Parathyroid adenoma (tissue), 2 donors: ENCODE measurements around the gene MAP4K5.

Source experiments
- H2AFZ ChIP-seq: fragments of 300-600 bp; sonication (generic); one replicate; pipeline ENCODE4 v1.7.0; 2017; ENCODE audit warnings: antibody characterized with exemption, mild to moderate bottlenecking
- H3K27ac ChIP-seq: fragments of 300-600 bp; sonication (generic); one replicate; pipeline ENCODE4 v1.7.0; 2017
- H3K27me3 ChIP-seq: fragments of 300-600 bp; sonication (generic); one replicate; pipeline ENCODE4 v1.7.0; 2017; ENCODE audit warnings: low read length; ENCODE audit not compliant: control insufficient read depth, insufficient read depth
- H3K36me3 ChIP-seq: fragments of 300-600 bp; sonication (generic); one replicate; pipeline ENCODE4 v1.7.0; 2017; ENCODE audit warnings: low read length; ENCODE audit not compliant: control insufficient read depth, insufficient read depth
- H3K4me1 ChIP-seq: fragments of 300-600 bp; sonication (generic); one replicate; pipeline ENCODE4 v1.7.0; 2017; ENCODE audit warnings: control low read depth
- H3K4me2 ChIP-seq: fragments of 300-600 bp; sonication (generic); one replicate; pipeline ENCODE4 v1.7.0; 2017; ENCODE audit warnings: low read length
- H3K4me3 ChIP-seq: fragments of 300-600 bp; sonication (generic); one replicate; pipeline ENCODE4 v1.7.0; 2017; ENCODE audit warnings: low read depth, low read length
- H3K79me2 ChIP-seq: fragments of 300-600 bp; sonication (generic); one replicate; pipeline ENCODE4 v1.7.0; 2017; ENCODE audit warnings: control low read depth
- H3K9ac ChIP-seq: fragments of 300-600 bp; sonication (generic); one replicate; pipeline ENCODE4 v1.7.0; 2017; ENCODE audit warnings: mild to moderate bottlenecking
- H3K9me3 ChIP-seq: fragments of 300-600 bp; sonication (generic); one replicate; pipeline ENCODE4 v1.7.0; 2017; ENCODE audit warnings: low read length; ENCODE audit not compliant: control insufficient read depth
- TF ChIP-seq, protein P1 (sequence below): fragments of 300-600 bp; sonication (generic); IDR thresholded peaks from one replicate; pipeline ENCODE4 v1.7.0; 2017; ENCODE audit warnings: antibody characterized with exemption, mild to moderate bottlenecking
- donor health status: primary hyperparathyroidism.

The MAP4K5 gene

DNA sequence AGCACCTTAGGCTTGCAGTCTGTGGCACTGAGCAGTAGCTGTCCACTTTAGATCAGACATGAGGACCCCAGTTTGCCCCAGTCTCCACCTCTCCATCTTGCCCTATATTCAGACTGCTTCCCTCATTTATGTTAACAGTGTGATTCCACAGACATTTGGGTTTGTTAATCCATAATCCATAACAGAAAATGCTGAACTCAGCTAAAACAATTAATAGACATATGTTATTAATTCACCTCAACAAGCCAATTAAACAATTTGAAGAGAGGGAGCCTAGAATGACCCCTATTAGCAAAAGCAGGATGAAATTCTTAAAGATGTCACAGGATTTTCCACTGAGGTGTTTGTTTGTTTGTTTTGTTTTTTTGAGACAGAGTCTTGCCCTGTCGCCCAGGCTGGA, 144.8 kb downstream of the MAP4K5 start:
- TF ChIP-seq, protein P1, sequence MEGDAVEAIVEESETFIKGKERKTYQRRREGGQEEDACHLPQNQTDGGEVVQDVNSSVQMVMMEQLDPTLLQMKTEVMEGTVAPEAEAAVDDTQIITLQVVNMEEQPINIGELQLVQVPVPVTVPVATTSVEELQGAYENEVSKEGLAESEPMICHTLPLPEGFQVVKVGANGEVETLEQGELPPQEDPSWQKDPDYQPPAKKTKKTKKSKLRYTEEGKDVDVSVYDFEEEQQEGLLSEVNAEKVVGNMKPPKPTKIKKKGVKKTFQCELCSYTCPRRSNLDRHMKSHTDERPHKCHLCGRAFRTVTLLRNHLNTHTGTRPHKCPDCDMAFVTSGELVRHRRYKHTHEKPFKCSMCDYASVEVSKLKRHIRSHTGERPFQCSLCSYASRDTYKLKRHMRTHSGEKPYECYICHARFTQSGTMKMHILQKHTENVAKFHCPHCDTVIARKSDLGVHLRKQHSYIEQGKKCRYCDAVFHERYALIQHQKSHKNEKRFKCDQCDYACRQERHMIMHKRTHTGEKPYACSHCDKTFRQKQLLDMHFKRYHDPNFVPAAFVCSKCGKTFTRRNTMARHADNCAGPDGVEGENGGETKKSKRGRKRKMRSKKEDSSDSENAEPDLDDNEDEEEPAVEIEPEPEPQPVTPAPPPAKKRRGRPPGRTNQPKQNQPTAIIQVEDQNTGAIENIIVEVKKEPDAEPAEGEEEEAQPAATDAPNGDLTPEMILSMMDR: no peak
- Histone ChIP-seq H3K27ac (no peak overlapping the region), H3K36me3 (no peaks in the 10 kb centered on the region), H3K4me1 (peaks cover 9% of the 10 kb centered on the region), H3K79me2 (no peaks in the 10 kb centered on the region), H3K4me2 (no peak overlapping the region), H2AFZ (no peak overlapping the region), H3K4me3 (no peak overlapping the region), H3K27me3 (no peaks in the 10 kb centered on the region), H3K9ac (no peak overlapping the region), H3K9me3 (no peaks in the 10 kb centered on the region)

DNA sequence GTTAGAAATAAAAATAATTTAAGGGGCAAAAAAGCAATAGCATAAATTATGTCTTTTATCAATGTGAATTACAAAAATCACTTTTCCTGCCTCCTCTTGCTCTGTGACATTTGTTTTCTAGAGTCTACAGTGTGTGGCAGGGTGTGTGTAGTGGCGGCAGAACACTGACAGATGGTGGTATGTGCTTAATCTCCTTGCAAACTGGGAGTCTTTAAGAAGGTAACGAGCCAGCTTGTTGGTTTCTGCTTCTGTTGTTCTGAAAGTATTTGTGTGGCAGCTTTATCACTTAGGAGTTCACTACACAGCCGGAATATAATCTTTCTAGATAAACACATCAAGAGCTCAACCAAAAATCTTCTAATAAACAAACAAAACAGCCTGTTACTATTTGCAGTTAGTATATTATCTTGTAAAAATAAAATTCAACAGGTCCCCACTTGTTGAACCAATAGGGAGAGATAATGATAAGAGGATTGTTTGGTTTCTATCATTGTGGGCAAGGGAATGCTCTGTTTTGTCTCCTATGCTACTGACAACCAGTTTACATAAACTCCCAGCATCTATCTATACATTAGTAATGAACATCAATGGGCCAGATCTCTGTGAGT, 148.6 kb downstream of the MAP4K5 start:
- TF ChIP-seq, protein P1: no peak
- Histone ChIP-seq H3K27me3 (no peaks in the 10 kb centered on the region), H3K27ac (no peak overlapping the region), H3K4me2 (no peak overlapping the region), H2AFZ (no peak overlapping the region), H3K4me3 (no peak overlapping the region), H3K9ac (no peak overlapping the region), H3K9me3 (no peaks in the 10 kb centered on the region), H3K79me2 (no peaks in the 10 kb centered on the region), H3K36me3 (no peaks in the 10 kb centered on the region), H3K4me1 (peaks cover 7% of the 10 kb centered on the region)

DNA sequence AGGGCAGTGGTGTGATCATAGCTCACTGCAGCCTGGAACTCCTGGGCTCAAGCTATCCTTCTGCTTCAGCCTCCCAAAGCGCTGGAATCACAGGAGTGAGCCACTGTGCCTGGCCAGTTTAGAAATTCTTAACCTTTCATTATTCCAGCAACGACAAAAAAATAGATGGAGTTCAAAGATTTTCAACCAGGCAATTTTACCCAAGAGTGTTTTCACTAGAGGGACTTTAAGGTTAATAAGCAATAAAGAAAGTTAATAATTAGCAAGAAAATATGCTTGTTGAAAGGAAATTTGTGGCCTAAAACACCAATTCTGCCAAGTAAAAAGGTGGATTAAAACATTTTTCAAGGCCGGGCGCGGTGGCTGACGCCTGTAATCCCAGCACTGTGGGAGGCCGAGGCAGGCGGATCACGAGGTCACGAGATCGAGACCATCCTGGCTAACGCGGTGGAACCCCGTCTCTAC, 150.5 kb downstream of the MAP4K5 start:
- Histone ChIP-seq H3K4me3 (no peak overlapping the region), H3K79me2 (no peaks in the 10 kb centered on the region), H2AFZ (no peak overlapping the region), H3K36me3 (no peaks in the 10 kb centered on the region), H3K27ac (no peak overlapping the region), H3K9ac (no peak overlapping the region), H3K4me1 (no peaks in the 10 kb centered on the region), H3K4me2 (no peak overlapping the region), H3K27me3 (no peaks in the 10 kb centered on the region), H3K9me3 (no peaks in the 10 kb centered on the region)
- TF ChIP-seq, protein P1: no peak

DNA sequence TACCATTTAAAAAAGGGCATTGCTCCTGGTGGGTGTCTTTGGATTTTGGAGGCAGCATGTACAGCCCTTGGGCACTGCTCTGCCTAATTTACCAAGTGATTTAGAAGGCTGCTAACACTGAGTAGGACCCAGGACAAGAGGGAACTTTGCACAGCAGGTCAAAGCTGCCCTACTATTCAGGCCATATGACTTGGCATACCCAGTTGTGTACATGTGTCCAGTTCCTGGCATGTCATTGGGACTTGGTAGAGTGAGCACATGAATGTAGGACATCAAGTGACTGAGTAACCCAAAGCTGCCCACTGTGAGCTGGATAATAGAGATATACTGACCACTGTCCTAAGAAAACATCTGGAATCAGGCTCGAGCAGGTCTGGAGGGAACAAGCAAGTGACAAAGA, 151.4 kb downstream of the MAP4K5 start:
- Histone ChIP-seq H3K27me3 (no peaks in the 10 kb centered on the region), H3K79me2 (no peaks in the 10 kb centered on the region), H3K27ac (no peak overlapping the region), H3K9ac (no peak overlapping the region), H3K4me1 (no peaks in the 10 kb centered on the region), H2AFZ (no peak overlapping the region), H3K36me3 (no peaks in the 10 kb centered on the region), H3K9me3 (no peaks in the 10 kb centered on the region), H3K4me3 (no peak overlapping the region), H3K4me2 (no peak overlapping the region)
- TF ChIP-seq, protein P1: no peak

DNA sequence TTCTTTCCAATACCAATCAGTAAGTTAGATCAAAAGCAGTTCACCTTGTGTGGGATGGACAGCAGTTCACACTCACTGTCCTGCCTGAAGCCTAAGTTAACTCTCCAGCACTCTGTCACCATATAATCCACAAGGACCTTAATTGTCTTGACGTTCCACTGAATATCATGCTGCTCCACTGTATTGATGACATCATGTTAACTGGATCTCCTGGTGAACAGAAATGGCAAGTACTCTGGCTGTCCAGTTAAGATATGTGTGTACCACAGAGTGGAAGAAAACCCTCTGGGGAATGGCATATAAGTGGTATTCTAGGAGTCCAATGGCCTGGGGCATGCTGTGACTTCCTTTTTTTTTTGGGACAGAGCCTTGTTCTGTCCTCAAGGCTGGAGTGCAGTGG, 151.9 kb downstream of the MAP4K5 start:
- Histone ChIP-seq H3K4me2 (no peak overlapping the region), H3K79me2 (no peaks in the 10 kb centered on the region), H3K27me3 (no peaks in the 10 kb centered on the region), H3K4me3 (no peak overlapping the region), H3K4me1 (no peaks in the 10 kb centered on the region), H3K9me3 (no peaks in the 10 kb centered on the region), H2AFZ (no peak overlapping the region), H3K36me3 (no peaks in the 10 kb centered on the region), H3K9ac (no peak overlapping the region), H3K27ac (no peak overlapping the region)
- TF ChIP-seq, protein P1: no peak
